SK-N-SH (cell line): ENCODE data around the gene GFPT1.

Experiments
- CTCF ChIP-seq: fragments of 200-600 bp; sonication (generic); IDR thresholded peaks from 2 replicates; pipeline ENCODE4 v1.6.1; 2017; ENCODE audit warnings: antibody characterized with exemption, mild to moderate bottlenecking, moderate library complexity
- EP300 ChIP-seq, 2 experiments: IDR thresholded peaks; 2 replicates each; pipeline versions ENCODE4 v1.4.0 to v1.6.1; 2012; ENCODE audit warnings: borderline replicate concordance in 1 of 2, low read depth in 1 of 2, low read length in 1 of 2
- GATA2 ChIP-seq: sonication (generic); formaldehyde crosslinking; IDR thresholded peaks from 2 replicates; pipeline ENCODE4 v1.5.0; 2020; ENCODE audit warnings: mild to moderate bottlenecking, missing genetic modification reagents
- NFIC ChIP-seq: IDR thresholded peaks from 2 replicates; pipeline ENCODE4 v1.4.0; 2012; ENCODE audit warnings: borderline replicate concordance
- PBX3 ChIP-seq: IDR thresholded peaks from 2 replicates; pipeline ENCODE4; 2012
- RAD21 ChIP-seq: IDR thresholded peaks from 2 replicates; pipeline ENCODE4 v1.6.1; 2012; ENCODE audit warnings: mild to moderate bottlenecking, low read length
- RCOR1 ChIP-seq: fragments of 150-350 bp; IDR thresholded peaks from 2 replicates; pipeline ENCODE4 v1.6.1; 2017; ENCODE audit warnings: antibody characterized with exemption, low read length
- REST ChIP-seq: IDR thresholded peaks from 2 replicates; pipeline ENCODE4 v1.6.1; 2012; ENCODE audit warnings: mild to moderate bottlenecking, low read depth, low read length, moderate library complexity
- RFX5 ChIP-seq: IDR thresholded peaks from 2 replicates; pipeline ENCODE4 v1.6.1; 2012; ENCODE audit warnings: mild to moderate bottlenecking, improper control_type of control experiment, low read length
- SMC3 ChIP-seq: IDR thresholded peaks from 2 replicates; pipeline ENCODE4 v1.6.1; 2012; ENCODE audit warnings: low read depth, low read length, improper control_type of control experiment
- TEAD4 ChIP-seq: IDR thresholded peaks from 2 replicates; pipeline ENCODE4 v1.4.0; 2012; ENCODE audit warnings: mild to moderate bottlenecking, borderline replicate concordance; ENCODE audit not compliant: insufficient read depth
- USF1 ChIP-seq: IDR thresholded peaks from 2 replicates; pipeline ENCODE4 v1.4.0; 2012; ENCODE audit warnings: low read depth, borderline replicate concordance
- YY1 ChIP-seq: IDR thresholded peaks from 2 replicates; pipeline ENCODE4 v1.4.0; 2012; ENCODE audit warnings: low read depth, mild to moderate bottlenecking

GRCh38 chr2:69353360-69353759 lies 33.7 kb downstream of the GFPT1 start:
- no peak for TF ChIP-seq SMC3
- no peak for TF ChIP-seq REST
- TF ChIP-seq CTCF, result no peak
- TF ChIP-seq RFX5, result no peak
- TF ChIP-seq RAD21, result no peak
- TF ChIP-seq RCOR1, result no peak
- no peak for TF ChIP-seq YY1
- TF ChIP-seq TEAD4, result no peak
- no peak for TF ChIP-seq PBX3
- no peak for TF ChIP-seq GATA2 (CRISPR knock-in tag)
- TF ChIP-seq USF1, result no peak
- no peak for TF ChIP-seq NFIC
- TF ChIP-seq EP300 (IDR thresholded peaks at IDR 0.05; ENCODE audit: borderline replicate concordance in 1 of 2, low read depth in 1 of 2, low read length in 1 of 2), result no peak
